ENCODE results near the gene PMPCA. TPM values are rescaled to one million over a fixed set of nuclear protein-coding genes. Genes with fewer than 3 reads are reported as not detected.

Gene PMPCA
- total RNA-seq, 1 experiment from 2014 or later, result 116 TPM

GRCh38 chr9:136447173-136447778 is 36.8 kb downstream of the PMPCA start:
- BruUV-seq (replicated peaks), result no TSS peak
- CTCF ChIA-PET, result no interaction called here
- peaks cover 43 to 64% of the 10 kb centered on the region in 2 experiments for H3K36me3 ChIP-seq (ENCODE audit: control insufficient read depth in 1 of 2, insufficient read depth in 2 of 2, low read length in 2 of 2)

DNA sequence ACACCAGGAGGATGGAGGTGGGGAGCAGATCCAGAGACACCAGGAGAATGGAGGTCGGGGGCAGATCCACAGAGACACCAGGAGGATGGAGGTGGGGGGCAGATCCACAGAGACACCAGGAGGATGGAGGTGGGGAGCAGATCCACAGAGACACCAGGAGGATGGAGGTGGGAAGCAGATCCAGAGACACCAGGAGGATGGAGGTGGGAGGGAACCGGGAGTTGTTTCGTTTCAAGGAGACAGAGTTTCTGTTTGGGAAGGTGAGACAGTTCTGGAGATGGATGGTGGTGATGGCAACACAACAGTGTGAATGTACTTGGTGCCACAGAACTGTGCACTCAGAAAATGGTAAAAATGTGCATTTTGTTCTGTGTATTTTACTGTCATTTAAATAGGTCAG is 38.2 kb downstream of the PMPCA start:
- Histone ChIP-seq H3K9ac (ENCODE audit: low read length) (no peak overlapping the region), H3K4me2 (ENCODE audit: low read length) (no peak overlapping the region), H3K36me3 (ENCODE audit: control insufficient read depth in 1 of 2, insufficient read depth in 2 of 2, low read length in 2 of 2) (peaks cover 42 to 65% of the 10 kb centered on the region in 2 experiments), H3K4me3 (replicated peaks in 1 of 2; ENCODE audit: low read depth in 1 of 2, low read length in 2 of 2) (no peak overlapping the region), H3K4me1 (ENCODE audit: control insufficient read depth in 1 of 2, insufficient read depth in 2 of 2, low read length in 2 of 2) (no peaks in the 10 kb centered on the region), H3K9me3 (ENCODE audit: control insufficient read depth in 1 of 2, insufficient read depth in 1 of 2, low read depth in 1 of 2, low read length in 2 of 2) (no peaks in the 10 kb centered on the region), H3K27ac (ENCODE audit: low read depth, low read length) (no peak overlapping the region), H2AFZ (ENCODE audit: low read depth, low read length, poor library complexity, severe bottlenecking) (no peak overlapping the region), H3K9me2 (ENCODE audit: insufficient read depth) (no peaks in the 10 kb centered on the region), H3K79me2 (ENCODE audit: insufficient read depth, low read length) (peaks cover 3% of the 10 kb centered on the region; the same call in 1 of the 2 replicates), H4K20me1 (ENCODE audit: insufficient read depth) (no peaks in the 10 kb centered on the region), H3K27me3 (ENCODE audit: insufficient read depth, low read length) (no peaks in the 10 kb centered on the region)
- BruUV-seq (replicated peaks), result no TSS peak
- intact Hi-C loops (cut with micrococcal nuclease), result no loop called here
- ATAC-seq (no peak), DNase-seq (ENCODE audit: low read depth, low spot score) (no peak)
- ChIA-PET RAD21 (ENCODE audit: low non-redundant PET in 1 of 2, low total read pairs in 2 of 2, uncharacterized antibody in 2 of 2, unreplicated experiment in 2 of 2) (no interaction called here), POLR2A (no interaction called here), CTCF (no interaction called here)
- TF ChIP-seq RAD21 (IDR thresholded peaks at IDR 0.05; ENCODE audit: low read depth) (no peak), SP1 (IDR thresholded peaks at IDR 0.05; ENCODE audit: low read depth) (no peak), EZH2phosphoT487 (IDR thresholded peaks at IDR 0.05; ENCODE audit: borderline replicate concordance) (no peak), EZH2 (IDR thresholded peaks at IDR 0.05) (no peak), CEBPB (IDR thresholded peaks at IDR 0.05; ENCODE audit: low read depth) (no peak), REST (IDR thresholded peaks at IDR 0.05; ENCODE audit: low read depth) (no peak), POLR2AphosphoS5 (IDR thresholded peaks at IDR 0.05; ENCODE audit: low read depth, low read length) (no peak), SRF (IDR thresholded peaks at IDR 0.05; ENCODE audit: low read depth) (no peak), ELF1 (IDR thresholded peaks at IDR 0.05; ENCODE audit: borderline replicate concordance, low read depth) (no peak), POLR2A (IDR thresholded peaks at IDR 0.05; ENCODE audit: borderline replicate concordance, extremely low read depth, insufficient read depth, insufficient read length) (no peak), SIN3A (IDR thresholded peaks at IDR 0.05; ENCODE audit: low read depth) (no peak), ATF3 (IDR thresholded peaks at IDR 0.05) (no peak), ZNF274 (IDR thresholded peaks at IDR 0.05; ENCODE audit: low read depth, low read length) (no peak), ZFX (IDR thresholded peaks at IDR 0.05) (no peak), CBX3 (IDR thresholded peaks at IDR 0.05; ENCODE audit: low read depth) (no peak)
- TF ChIP-seq, protein P1, sequence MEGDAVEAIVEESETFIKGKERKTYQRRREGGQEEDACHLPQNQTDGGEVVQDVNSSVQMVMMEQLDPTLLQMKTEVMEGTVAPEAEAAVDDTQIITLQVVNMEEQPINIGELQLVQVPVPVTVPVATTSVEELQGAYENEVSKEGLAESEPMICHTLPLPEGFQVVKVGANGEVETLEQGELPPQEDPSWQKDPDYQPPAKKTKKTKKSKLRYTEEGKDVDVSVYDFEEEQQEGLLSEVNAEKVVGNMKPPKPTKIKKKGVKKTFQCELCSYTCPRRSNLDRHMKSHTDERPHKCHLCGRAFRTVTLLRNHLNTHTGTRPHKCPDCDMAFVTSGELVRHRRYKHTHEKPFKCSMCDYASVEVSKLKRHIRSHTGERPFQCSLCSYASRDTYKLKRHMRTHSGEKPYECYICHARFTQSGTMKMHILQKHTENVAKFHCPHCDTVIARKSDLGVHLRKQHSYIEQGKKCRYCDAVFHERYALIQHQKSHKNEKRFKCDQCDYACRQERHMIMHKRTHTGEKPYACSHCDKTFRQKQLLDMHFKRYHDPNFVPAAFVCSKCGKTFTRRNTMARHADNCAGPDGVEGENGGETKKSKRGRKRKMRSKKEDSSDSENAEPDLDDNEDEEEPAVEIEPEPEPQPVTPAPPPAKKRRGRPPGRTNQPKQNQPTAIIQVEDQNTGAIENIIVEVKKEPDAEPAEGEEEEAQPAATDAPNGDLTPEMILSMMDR (IDR thresholded peaks at IDR 0.05 in 2 of 3, conservative IDR thresholded peaks at IDR 0.05 in 1 of 3; ENCODE audit: borderline replicate concordance in 1 of 3, insufficient read depth in 1 of 3, low read depth in 2 of 3, low read length in 2 of 3), result no peak

More at GRCh38 chr9:136447173-136447778, 36.8 kb downstream of the PMPCA start:
- ATAC-seq (no peak), DNase-seq (ENCODE audit: low read depth, low spot score) (no peak)
- Histone ChIP-seq H4K20me1 (ENCODE audit: insufficient read depth) (no peaks in the 10 kb centered on the region), H3K9me2 (ENCODE audit: insufficient read depth) (no peaks in the 10 kb centered on the region), H3K27me3 (ENCODE audit: insufficient read depth, low read length) (no peaks in the 10 kb centered on the region), H3K4me1 (ENCODE audit: control insufficient read depth in 1 of 2, insufficient read depth in 2 of 2, low read length in 2 of 2) (no peaks in the 10 kb centered on the region), H3K4me2 (ENCODE audit: low read length) (no peak overlapping the region), H3K79me2 (ENCODE audit: insufficient read depth, low read length) (peaks cover 3% of the 10 kb centered on the region; the same call in 1 of the 2 replicates), H3K27ac (ENCODE audit: low read depth, low read length) (no peak overlapping the region), H2AFZ (ENCODE audit: low read depth, low read length, poor library complexity, severe bottlenecking) (no peak overlapping the region), H3K9me3 (ENCODE audit: control insufficient read depth in 1 of 2, insufficient read depth in 1 of 2, low read depth in 1 of 2, low read length in 2 of 2) (no peaks in the 10 kb centered on the region), H3K4me3 (replicated peaks in 1 of 2; ENCODE audit: low read depth in 1 of 2, low read length in 2 of 2) (no peak overlapping the region), H3K9ac (ENCODE audit: low read length) (no peak overlapping the region)
- intact Hi-C loops (cut with micrococcal nuclease), result no loop called here
- ChIA-PET RAD21 (ENCODE audit: low non-redundant PET in 1 of 2, low total read pairs in 2 of 2, uncharacterized antibody in 2 of 2, unreplicated experiment in 2 of 2) (no interaction called here), POLR2A (no interaction called here)
- TF ChIP-seq CBX3 (IDR thresholded peaks at IDR 0.05; ENCODE audit: low read depth), result no peak
- TF ChIP-seq ZFX (IDR thresholded peaks at IDR 0.05), result no peak
